Left ventricle myocardium superior (tissue), 1 donor: ENCODE measurements around the gene TPX2. TPM values are rescaled to one million over a fixed set of nuclear protein-coding genes. Genes with fewer than 3 reads are reported as not detected.

Experiments used
- total RNA-seq: library from RNA; stranded (reverse); fragmentation: NEBNext Ultra II Directional; extraction: Animal tissue kit (Norgen Biotek cat#: 25700); gene quantifications from one replicate; pipeline ENCODE4 v1.2.1, GENCODE V29; 2021
- donor health status: DM: no; HTN: yes; CAD: no; lungs with severe emphysema.

Gene TPX2
- total RNA-seq, 1 donor from 2014 or later, result 0.72 TPM

Other genes starting within 250 kb of the TPX2 start
- gene HM13, start 224.8 kb upstream of the TPX2 start, total RNA-seq, result 39.2 TPM
- gene ID1, start 134.0 kb upstream of the TPX2 start, total RNA-seq, result 99.2 TPM
- 10.1 TPM for gene COX4I2, start 101.4 kb upstream of the TPX2 start, total RNA-seq
- gene BCL2L1, start 16.4 kb upstream of the TPX2 start, total RNA-seq, result 54.8 TPM
- 0.10 TPM for gene MYLK2, start 80.1 kb downstream of the TPX2 start, total RNA-seq
- gene FOXS1, start 106.3 kb downstream of the TPX2 start, total RNA-seq, result 1.3 TPM
- 4.0 TPM for gene DUSP15, start 131.2 kb downstream of the TPX2 start, total RNA-seq
- not detected for gene TTLL9, start 131.3 kb downstream of the TPX2 start, total RNA-seq
- gene PDRG1, start 212.8 kb downstream of the TPX2 start, total RNA-seq, result 9.7 TPM
- gene XKR7, start 228.9 kb downstream of the TPX2 start, total RNA-seq, result not detected